Stimulated activated CD4-positive, alpha-beta T cell treated with anti-CD3 and anti-CD28 coated beads, Interleukin-15, amount 100 ng/mL, for 24 hours (primary cell): ENCODE measurements around the gene TAS2R3.

Experiments
- DNase-seq: peaks from one replicate; pipeline ENCODE4 v3.0.0-alpha.2; 2020

Gene TAS2R3

GRCh38 chr7:141788296-141788695 lies 24.4 kb downstream of the TAS2R3 start:
- DNase-seq, result no peak

- no peak for DNase-seq
Observed at GRCh38 chr7:141789917-141790316, 26.0 kb downstream of the TAS2R3 start, which contains the start of gene TAS2R5. Gene TAS2R5, plus strand, starts transcription at chr7:141790217. Its CDS starts 145 bp downstream, at chr7:141790362.

DNA sequence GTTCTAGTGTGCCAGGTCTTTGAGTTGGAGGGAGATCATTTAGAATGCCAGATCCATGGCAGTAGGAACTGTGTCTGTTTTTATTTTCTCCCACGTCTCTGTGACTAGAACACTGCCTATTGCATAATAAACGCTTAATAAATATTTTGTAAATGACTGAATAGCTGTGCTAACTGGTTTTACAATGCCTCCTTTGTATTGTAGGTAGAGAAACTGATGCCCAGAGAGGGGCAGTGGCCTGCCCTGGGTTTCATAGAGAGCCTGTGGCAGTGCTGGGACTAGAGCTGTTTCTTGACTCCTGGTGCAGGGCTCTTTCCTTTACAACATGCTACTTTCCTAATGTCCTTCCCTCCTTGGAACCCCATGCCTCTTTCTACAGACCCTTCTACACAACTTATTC lies 28.6 kb downstream of the TAS2R3 start:
- DNase-seq, result no peak
